Peyer's patch (tissue), 4 donors: ENCODE data around the gene SOX5.

Experiments used
- POLR2A ChIP-seq, 2 donors: fragments of 450-650 bp; IDR thresholded peaks; one replicate each; pipeline ENCODE4 v1.5.1; 2017; ENCODE audit warnings: antibody characterized with exemption in 2 of 2, mild to moderate bottlenecking in 2 of 2, moderate library complexity in 2 of 2
- TF ChIP-seq, protein P1 (sequence below), 6 experiments: fragments of 450-650 bp in 4 of 6; fragments of 200-600 bp in 2 of 6; sonication (generic) in 1 of 6; IDR thresholded peaks; one replicate each; pipeline ENCODE4 v1.5.1; 2017 to 2019; ENCODE audit warnings: antibody characterized with exemption in 6 of 6, mild to moderate bottlenecking in 3 of 6, moderate library complexity in 1 of 6

DNA sequence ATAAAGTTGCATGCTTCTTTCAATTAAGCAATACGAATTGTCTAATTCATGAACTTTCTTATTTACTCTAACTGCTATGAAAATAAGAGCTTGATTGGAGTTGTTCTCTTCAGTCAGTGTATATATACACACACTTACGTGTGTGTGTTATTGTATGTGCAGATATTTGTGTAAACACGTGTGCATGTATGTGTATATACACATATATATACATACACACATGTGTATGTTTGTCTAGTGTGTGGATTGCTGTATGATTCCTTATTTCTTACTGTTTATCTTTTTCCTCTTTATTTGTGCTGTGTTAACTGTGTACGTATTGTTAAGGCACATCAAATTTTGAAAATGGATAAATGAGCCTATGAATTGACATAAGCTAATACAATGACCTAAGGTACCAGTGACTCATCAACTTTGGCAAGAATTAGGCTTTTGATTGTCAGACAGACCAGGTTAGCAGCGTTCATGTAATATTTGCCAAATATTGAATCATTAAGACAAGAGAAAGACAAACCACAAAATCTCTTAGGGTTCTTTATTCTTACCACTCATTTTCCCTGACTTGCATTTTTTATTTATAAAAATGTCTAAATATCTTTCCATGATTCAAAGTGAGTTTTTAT is 423.9 kb downstream of the SOX5 start:
- TF ChIP-seq, protein P1, sequence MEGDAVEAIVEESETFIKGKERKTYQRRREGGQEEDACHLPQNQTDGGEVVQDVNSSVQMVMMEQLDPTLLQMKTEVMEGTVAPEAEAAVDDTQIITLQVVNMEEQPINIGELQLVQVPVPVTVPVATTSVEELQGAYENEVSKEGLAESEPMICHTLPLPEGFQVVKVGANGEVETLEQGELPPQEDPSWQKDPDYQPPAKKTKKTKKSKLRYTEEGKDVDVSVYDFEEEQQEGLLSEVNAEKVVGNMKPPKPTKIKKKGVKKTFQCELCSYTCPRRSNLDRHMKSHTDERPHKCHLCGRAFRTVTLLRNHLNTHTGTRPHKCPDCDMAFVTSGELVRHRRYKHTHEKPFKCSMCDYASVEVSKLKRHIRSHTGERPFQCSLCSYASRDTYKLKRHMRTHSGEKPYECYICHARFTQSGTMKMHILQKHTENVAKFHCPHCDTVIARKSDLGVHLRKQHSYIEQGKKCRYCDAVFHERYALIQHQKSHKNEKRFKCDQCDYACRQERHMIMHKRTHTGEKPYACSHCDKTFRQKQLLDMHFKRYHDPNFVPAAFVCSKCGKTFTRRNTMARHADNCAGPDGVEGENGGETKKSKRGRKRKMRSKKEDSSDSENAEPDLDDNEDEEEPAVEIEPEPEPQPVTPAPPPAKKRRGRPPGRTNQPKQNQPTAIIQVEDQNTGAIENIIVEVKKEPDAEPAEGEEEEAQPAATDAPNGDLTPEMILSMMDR (IDR thresholded peaks at IDR 0.05): no peak
- TF ChIP-seq POLR2A (IDR thresholded peaks at IDR 0.05): no peak
